A549 (cell line): ENCODE measurements around the gene UROC1. TPM values are rescaled to one million over a fixed set of nuclear protein-coding genes. Genes with fewer than 3 reads are reported as not detected.

ENCODE experiments used
- ATAC-seq, 2 experiments: fragments of 200-7000 bp in 1 of 2; fragments of >200 bp in 1 of 2; cut with Nextera tagmentation in 1 of 2; cut with Tn5 transposase in 1 of 2; 3 replicates each; pipeline versions ENCODE4 v1.8.0 to v1.9.1; 2018 to 2020; ENCODE audit warnings: mild to moderate bottlenecking in 1 of 2, moderate library complexity in 1 of 2
- CTCF ChIA-PET: fragments of 300-600 bp; sonication (Branson Sonifier 250); formaldehyde crosslinking; extraction: SDS; loops from one replicate; lab custom pipeline; 2021; ENCODE audit warnings: antibody characterized with exemption, inconsistent platforms; lab: Yijun Ruan, JAX
- POLR2A ChIA-PET: fragments of 350-600 bp; formaldehyde crosslinking; extraction: SDS; loops from one replicate; lab custom pipeline; 2021; ENCODE audit warnings: antibody characterized with exemption, inconsistent platforms; lab: Yijun Ruan, JAX
- DNase-seq, 2 experiments: peaks; one replicate each; pipeline versions ENCODE4 v3.0.0 to v3.0.0-alpha.2; 2011 to 2016; ENCODE audit warnings: low read depth in 1 of 2, low spot score in 1 of 2
- FAIRE-seq: peaks from 2 replicates; lab custom pipeline; 2011; peaks lifted over from hg19 to GRCh38; lab: Jason Lieb, UNC
- H3K27ac ChIP-seq, 2 experiments: fragments of >200 bp; sonication (Bioruptor Twin); formaldehyde crosslinking; 3 replicates each; pipeline ENCODE4 v1.5.1; 2016 to 2017
- H3K4me1 ChIP-seq: fragments of >200 bp; sonication (Bioruptor Twin); formaldehyde crosslinking; 3 replicates; pipeline ENCODE4 v1.6.1; 2016
- H3K4me2 ChIP-seq: fragments of >200 bp; sonication (Bioruptor Twin); formaldehyde crosslinking; 3 replicates; pipeline ENCODE4 v1.6.1; 2016
- H3K4me3 ChIP-seq: fragments of >200 bp; sonication (Bioruptor Twin); formaldehyde crosslinking; 3 replicates; pipeline ENCODE4 v1.5.1; 2016
- H3K9me3 ChIP-seq: fragments of >200 bp; sonication (Bioruptor Twin); formaldehyde crosslinking; 3 replicates; pipeline ENCODE4 v1.6.1; 2016
- BHLHE40 ChIP-seq: IDR thresholded peaks from 2 replicates; pipeline ENCODE4 v1.6.1; 2012; ENCODE audit warnings: low read depth, low read length, inconsistent platforms
- CBX2 ChIP-seq: fragments of 200-600 bp; sonication (generic); IDR thresholded peaks from 2 replicates; pipeline ENCODE4 v1.6.1; 2016; ENCODE audit warnings: low read depth, mild to moderate bottlenecking, borderline replicate concordance
- CBX8 ChIP-seq: fragments of 200-600 bp; sonication (generic); IDR thresholded peaks from 2 replicates; pipeline ENCODE4 v1.6.1; 2016
- CEBPB ChIP-seq, 2 experiments: fragments of >200 bp in 1 of 2; sonication (Bioruptor Twin) in 1 of 2; formaldehyde crosslinking in 1 of 2; IDR thresholded peaks; 2 replicates each; pipeline ENCODE4 v1.6.1; 2012 to 2016
- CHD2 ChIP-seq: fragments of 150-350 bp; IDR thresholded peaks from 2 replicates; pipeline ENCODE4 v1.6.1; 2014; ENCODE audit warnings: low read length; ENCODE audit not compliant: partially characterized antibody
- ELK1 ChIP-seq: fragments of 150-350 bp; IDR thresholded peaks from 2 replicates; pipeline ENCODE4 v1.6.1; 2014; ENCODE audit warnings: low read depth, mild to moderate bottlenecking, low read length
- FOSB ChIP-seq: fragments of 250-450 bp; sonication (Bioruptor Pico); IDR thresholded peaks from 2 replicates; pipeline ENCODE4 v1.5.0; 2020; ENCODE audit warnings: mild to moderate bottlenecking, moderate library complexity
- GATA3 ChIP-seq: IDR thresholded peaks from 2 replicates; pipeline ENCODE4 v1.6.1; 2012; ENCODE audit warnings: borderline replicate concordance
- HDAC2 ChIP-seq: fragments of 200-600 bp; sonication (generic); IDR thresholded peaks from 2 replicates; pipeline ENCODE4 v1.6.1; 2016
- HEYL ChIP-seq: fragments of 250-450 bp; sonication (Bioruptor Pico); IDR thresholded peaks from 2 replicates; pipeline ENCODE4 v1.8.0; 2021; ENCODE audit warnings: mild to moderate bottlenecking, moderate library complexity
- HOXA7 ChIP-seq: fragments of 250-450 bp; sonication (Bioruptor Pico); IDR thresholded peaks from 2 replicates; pipeline ENCODE4 v1.5.0; 2020; ENCODE audit warnings: mild to moderate bottlenecking, moderate library complexity
- JUN ChIP-seq, 2 experiments: fragments of >200 bp; sonication (Bioruptor Twin); formaldehyde crosslinking; IDR thresholded peaks; 2 replicates in 1 of 2; 3 replicates in 1 of 2; pipeline ENCODE4 v1.6.1; 2016 to 2017
- KDM1A ChIP-seq: fragments of 200-600 bp; sonication (generic); IDR thresholded peaks from 2 replicates; pipeline ENCODE4 v1.6.1; 2016; ENCODE audit warnings: low read depth, mild to moderate bottlenecking
- KDM5A ChIP-seq: fragments of 200-600 bp; sonication (generic); IDR thresholded peaks from 2 replicates; pipeline ENCODE4 v1.6.1; 2016; ENCODE audit warnings: antibody characterized with exemption, mild to moderate bottlenecking
- MAFK ChIP-seq: fragments of 450-650 bp; IDR thresholded peaks from 2 replicates; pipeline ENCODE4 v1.6.1; 2014; ENCODE audit not compliant: partially characterized antibody
- MAX ChIP-seq: IDR thresholded peaks from 2 replicates; pipeline ENCODE4 v1.6.1; 2012
- MYC ChIP-seq: IDR thresholded peaks from 2 replicates; pipeline ENCODE4 v1.6.1; 2012; ENCODE audit warnings: mild to moderate bottlenecking, inconsistent platforms, low read length, improper control_type of control experiment, borderline replicate concordance
- NFE2L2 ChIP-seq: fragments of 150-350 bp; conservative IDR thresholded peaks from 2 replicates; pipeline ENCODE4 v1.6.1; 2014; ENCODE audit warnings: low read length
- NPAS2 ChIP-seq: fragments of 250-450 bp; sonication (Bioruptor Pico); IDR thresholded peaks from 2 replicates; pipeline ENCODE4 v1.8.0; 2022; ENCODE audit warnings: mild to moderate bottlenecking, moderate library complexity, borderline replicate concordance
- PBX3 ChIP-seq: IDR thresholded peaks from 2 replicates; pipeline ENCODE4 v1.6.1; 2012
- POLR2AphosphoS2 ChIP-seq: conservative IDR thresholded peaks from 2 replicates; pipeline ENCODE4 v1.6.1; 2012; ENCODE audit warnings: low read length, improper control_type of control experiment, inconsistent platforms
- RAD21 ChIP-seq, 2 experiments: fragments of >200 bp in 1 of 2; sonication (Bioruptor Twin) in 1 of 2; formaldehyde crosslinking in 1 of 2; IDR thresholded peaks in 1 of 2; conservative IDR thresholded peaks in 1 of 2; 2 replicates in 1 of 2; 3 replicates in 1 of 2; pipeline ENCODE4 v1.6.1; 2012 to 2018; ENCODE audit warnings: inconsistent platforms in 1 of 2
- RARB ChIP-seq: fragments of 250-450 bp; sonication (Bioruptor Pico); IDR thresholded peaks from 2 replicates; pipeline ENCODE4 v1.8.0; 2021; ENCODE audit warnings: mild to moderate bottlenecking, moderate library complexity
- RCOR1 ChIP-seq: fragments of 150-350 bp; IDR thresholded peaks from 2 replicates; pipeline ENCODE4 v1.6.1; 2014; ENCODE audit warnings: antibody characterized with exemption, low read length, low read depth
- SMC3 ChIP-seq: fragments of >200 bp; sonication (Bioruptor Twin); formaldehyde crosslinking; IDR thresholded peaks from 3 replicates; pipeline ENCODE4 v1.6.1; 2018; ENCODE audit warnings: inconsistent platforms
- SREBF2 ChIP-seq: fragments of 450-650 bp; IDR thresholded peaks from 2 replicates; pipeline ENCODE4 v1.6.1; 2014; ENCODE audit warnings: mild to moderate bottlenecking, moderate library complexity
- TP53 ChIP-seq: fragments of 250-450 bp; sonication (Bioruptor Pico); IDR thresholded peaks from 2 replicates; pipeline ENCODE4 v1.5.0; 2021; ENCODE audit warnings: mild to moderate bottlenecking, moderate library complexity
- USF2 ChIP-seq: fragments of 450-650 bp; IDR thresholded peaks from 2 replicates; pipeline ENCODE4 v1.6.1; 2014; ENCODE audit warnings: antibody characterized with exemption
- ZC3H11A ChIP-seq: fragments of 450-650 bp; IDR thresholded peaks from 2 replicates; pipeline ENCODE4 v1.6.1; 2014; ENCODE audit warnings: antibody characterized with exemption, mild to moderate bottlenecking
- ZFP36 ChIP-seq: fragments of 450-650 bp; IDR thresholded peaks from 2 replicates; pipeline ENCODE4 v1.6.1; 2014; ENCODE audit warnings: borderline replicate concordance; ENCODE audit not compliant: partially characterized antibody
- WGBS: methylation state at CpG from one replicate; pipeline ENCODE4 v1.1.6; 2017; ENCODE audit errors: missing lambda C conversion rate; 5-methylcytosine and 5-hydroxymethylcytosine counted together
- polyA plus RNA-seq, 4 experiments: library from polyadenylated mRNA; depleted of rRNA in 3 of 4; stranded (reverse); fragments of >200 nt; fragmentation: RNase III in 1 of 4; extraction: RNeasy Plus Mini Kit Qiagen cat#74134 plus additional on column Dnase treatment in 1 of 4; gene quantifications; 2 replicates in 3 of 4; 3 replicates in 1 of 4; pipeline ENCODE4 v1.2.3, GENCODE V29; 2011 to 2017

UROC1 gene
- polyA plus RNA-seq, 2 of the 4 experiments (the other 2 are of a cell fraction), result not detected

GRCh38 chr3:126537730-126538281 lies 20.2 kb upstream of the UROC1 start:
- no peak for DNase-seq
- TF ChIP-seq KDM5A, result no peak
- no peak for TF ChIP-seq POLR2AphosphoS2
- no peak for TF ChIP-seq ZFP36
- TF ChIP-seq KDM1A, result no peak
- no peak for TF ChIP-seq RCOR1
- no peak for TF ChIP-seq GATA3
- TF ChIP-seq MYC, result no peak
- TF ChIP-seq HEYL, result no peak
- TF ChIP-seq ZC3H11A, result no peak
- no peak for TF ChIP-seq MAX
- TF ChIP-seq NFE2L2, result no peak
- TF ChIP-seq CHD2, result no peak
- H3K4me3 ChIP-seq, result no peak overlapping the region
- ChIA-PET CTCF (interaction anchor here (1.3 to 1.4 kb wide), 2 partner anchors 15 to 918 kb away, joined by 5 read pairs; no protein-coding TSS in a partner anchor), POLR2A (no interaction called here)
- no peaks in the 10 kb centered on the region for H3K9me3 ChIP-seq
- 88% methylated on average over 8 of the region's 10 CpGs for WGBS
- H3K4me1 ChIP-seq, result peaks cover 10% of the 10 kb centered on the region; the same call in 1 of the 3 replicates
- H3K4me2 ChIP-seq, result no peak overlapping the region
- FAIRE-seq, result no peak
- no peak overlapping the region for H3K27ac ChIP-seq
- ATAC-seq, result no peak

- 73% methylated on average over 6 of the region's 9 CpGs for WGBS
- ATAC-seq (no peak), FAIRE-seq (no peak), DNase-seq (no peak)
- Histone ChIP-seq H3K4me1 (peaks cover 10% of the 10 kb centered on the region; the same call in 1 of the 3 replicates), H3K9me3 (no peaks in the 10 kb centered on the region), H3K4me3 (no peak overlapping the region), H3K27ac (no peak overlapping the region), H3K4me2 (no peak overlapping the region)
- TF ChIP-seq SREBF2, result no peak
- POLR2A ChIA-PET, result no interaction called here
- CTCF ChIA-PET, result interaction anchor here (1.3 to 1.4 kb wide), 2 partner anchors 15 to 918 kb away, joined by 5 read pairs; no protein-coding TSS in a partner anchor
These were observed 19.6 kb upstream of the UROC1 start for GRCh38 chr3:126537116-126537729.

- no peak overlapping the region for H3K4me2 ChIP-seq
- no peaks in the 10 kb centered on the region for H3K9me3 ChIP-seq
- WGBS, result 48% methylated on average over 2 of the region's 3 CpGs
- no peak overlapping the region for H3K27ac ChIP-seq
- no peak for DNase-seq
- FAIRE-seq, result no peak
- TF ChIP-seq KDM1A, result no peak
- no peak for TF ChIP-seq USF2
- no peak for TF ChIP-seq NPAS2 (CRISPR knock-in tag)
- TF ChIP-seq BHLHE40, result no peak
- no peak for TF ChIP-seq NFE2L2
- TF ChIP-seq POLR2AphosphoS2, result no peak
- TF ChIP-seq RAD21 (conservative IDR thresholded peaks at IDR 0.05 in 1 of 2, IDR thresholded peaks at IDR 0.05 in 1 of 2), result no peak
- no peak for TF ChIP-seq HOXA7
- TF ChIP-seq KDM5A, result no peak
- TF ChIP-seq CBX8, result no peak
- no peak for TF ChIP-seq CEBPB (IDR thresholded peaks at IDR 0.05)
- TF ChIP-seq MAFK, result no peak
- ChIA-PET CTCF (no interaction called here), POLR2A (no interaction called here)
- peaks cover 10% of the 10 kb centered on the region; the same call in 1 of the 3 replicates for H3K4me1 ChIP-seq
- no peak overlapping the region for H3K4me3 ChIP-seq
- no peak for ATAC-seq
These were observed 18.6 kb upstream of the UROC1 start for GRCh38 chr3:126536126-126536525.

GRCh38 chr3:126535636-126536035 lies 18.1 kb upstream of the UROC1 start:
- FAIRE-seq, result no peak
- Histone ChIP-seq H3K4me3 (no peak overlapping the region), H3K9me3 (no peaks in the 10 kb centered on the region), H3K27ac (no peak overlapping the region), H3K4me1 (peaks cover 5% of the 10 kb centered on the region; the same call in 1 of the 3 replicates), H3K4me2 (no peak overlapping the region)
- ChIA-PET CTCF (no interaction called here), POLR2A (no interaction called here)
- DNase-seq, result no peak
- peak; percentile 16 to 26; a peak in 2 of 6 replicates for ATAC-seq
- TF ChIP-seq ZC3H11A (no peak), KDM1A (no peak), HDAC2 (no peak), FOSB (CRISPR knock-in tag) (no peak), SREBF2 (no peak), RAD21 (conservative IDR thresholded peaks at IDR 0.05 in 1 of 2, IDR thresholded peaks at IDR 0.05 in 1 of 2) (no peak), CBX2 (no peak), RARB (no peak), PBX3 (no peak), GATA3 (no peak), TP53 (CRISPR knock-in tag) (no peak), SMC3 (no peak), ELK1 (no peak), JUN (IDR thresholded peaks at IDR 0.05) (no peak)
